Mesothelial cell of epicardium (in vitro differentiated cells): ENCODE data around the gene DENND6A. TPM values are rescaled to one million over a fixed set of nuclear protein-coding genes. Genes with fewer than 3 reads are reported as not detected.

Experiments
- DNase-seq, 2 experiments: peaks; one replicate each; pipeline ENCODE4 v3.0.0; 2021; ENCODE audit warnings: low spot score in 2 of 2; ENCODE audit not compliant: unreplicated experiment in 2 of 2
- H3K27ac Mint-ChIP-seq: 2 replicates; pipeline ENCODE4 v1.8.0; 2021; ENCODE audit warnings: mixed read lengths
- H3K27me3 Mint-ChIP-seq: 2 replicates; pipeline ENCODE4 v1.8.0; 2021; ENCODE audit warnings: low read depth, mixed read lengths
- H3K36me3 Mint-ChIP-seq: 2 replicates; pipeline ENCODE4 v1.8.0; 2021; ENCODE audit warnings: mixed read lengths
- H3K4me1 Mint-ChIP-seq: 2 replicates; pipeline ENCODE4 v1.8.0; 2021; ENCODE audit warnings: mixed read lengths
- H3K4me3 Mint-ChIP-seq: 2 replicates; pipeline ENCODE4 v1.8.0; 2021; ENCODE audit warnings: mild to moderate bottlenecking, moderate library complexity, mixed read lengths
- H3K9me3 Mint-ChIP-seq: 2 replicates; pipeline ENCODE4 v1.8.0; 2021; ENCODE audit warnings: mixed read lengths
- total RNA-seq: library from RNA; stranded (reverse); gene quantifications from 3 replicates; pipeline ENCODE4 v1.2.1, GENCODE V29; 2021
- TF ChIP-seq, protein P1 (sequence below): fragments of 200-600 bp; sonication (generic); IDR thresholded peaks from one replicate; pipeline ENCODE4 v1.5.0; 2021; ENCODE audit warnings: antibody characterized with exemption; ENCODE audit not compliant: unreplicated experiment

DENND6A gene
- total RNA-seq, 1 donor from 2014 or later, result 52.0 TPM

DNA sequence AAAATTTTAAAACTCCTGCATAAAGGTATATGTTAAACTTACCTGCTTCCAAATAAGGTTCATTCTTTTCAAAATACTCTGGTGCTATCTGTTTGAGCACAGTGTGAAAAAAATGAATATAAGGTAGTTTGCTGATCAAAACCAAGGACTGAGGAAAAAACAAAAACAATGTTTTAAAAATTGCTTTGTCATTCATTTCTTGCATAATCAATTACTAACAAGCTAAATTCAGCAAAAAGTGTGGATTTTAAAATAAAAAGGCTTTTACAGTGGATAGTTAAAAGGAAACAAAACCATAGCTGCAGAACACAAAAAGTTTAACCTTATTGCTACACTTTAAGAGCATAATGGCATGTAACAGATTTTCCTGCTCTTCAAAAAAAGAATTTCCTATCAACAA lies 31.5 kb downstream of the DENND6A start:
- TF ChIP-seq, protein P1, sequence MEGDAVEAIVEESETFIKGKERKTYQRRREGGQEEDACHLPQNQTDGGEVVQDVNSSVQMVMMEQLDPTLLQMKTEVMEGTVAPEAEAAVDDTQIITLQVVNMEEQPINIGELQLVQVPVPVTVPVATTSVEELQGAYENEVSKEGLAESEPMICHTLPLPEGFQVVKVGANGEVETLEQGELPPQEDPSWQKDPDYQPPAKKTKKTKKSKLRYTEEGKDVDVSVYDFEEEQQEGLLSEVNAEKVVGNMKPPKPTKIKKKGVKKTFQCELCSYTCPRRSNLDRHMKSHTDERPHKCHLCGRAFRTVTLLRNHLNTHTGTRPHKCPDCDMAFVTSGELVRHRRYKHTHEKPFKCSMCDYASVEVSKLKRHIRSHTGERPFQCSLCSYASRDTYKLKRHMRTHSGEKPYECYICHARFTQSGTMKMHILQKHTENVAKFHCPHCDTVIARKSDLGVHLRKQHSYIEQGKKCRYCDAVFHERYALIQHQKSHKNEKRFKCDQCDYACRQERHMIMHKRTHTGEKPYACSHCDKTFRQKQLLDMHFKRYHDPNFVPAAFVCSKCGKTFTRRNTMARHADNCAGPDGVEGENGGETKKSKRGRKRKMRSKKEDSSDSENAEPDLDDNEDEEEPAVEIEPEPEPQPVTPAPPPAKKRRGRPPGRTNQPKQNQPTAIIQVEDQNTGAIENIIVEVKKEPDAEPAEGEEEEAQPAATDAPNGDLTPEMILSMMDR, result no peak
- Mint-ChIP-seq H3K9me3 (no peaks in the 10 kb centered on the region), H3K27ac (no peak overlapping the region), H3K27me3 (no peaks in the 10 kb centered on the region), H3K4me1 (no peaks in the 10 kb centered on the region), H3K36me3 (peaks cover 18% of the 10 kb centered on the region), H3K4me3 (no peak overlapping the region)
- DNase-seq, result no peak

DNA sequence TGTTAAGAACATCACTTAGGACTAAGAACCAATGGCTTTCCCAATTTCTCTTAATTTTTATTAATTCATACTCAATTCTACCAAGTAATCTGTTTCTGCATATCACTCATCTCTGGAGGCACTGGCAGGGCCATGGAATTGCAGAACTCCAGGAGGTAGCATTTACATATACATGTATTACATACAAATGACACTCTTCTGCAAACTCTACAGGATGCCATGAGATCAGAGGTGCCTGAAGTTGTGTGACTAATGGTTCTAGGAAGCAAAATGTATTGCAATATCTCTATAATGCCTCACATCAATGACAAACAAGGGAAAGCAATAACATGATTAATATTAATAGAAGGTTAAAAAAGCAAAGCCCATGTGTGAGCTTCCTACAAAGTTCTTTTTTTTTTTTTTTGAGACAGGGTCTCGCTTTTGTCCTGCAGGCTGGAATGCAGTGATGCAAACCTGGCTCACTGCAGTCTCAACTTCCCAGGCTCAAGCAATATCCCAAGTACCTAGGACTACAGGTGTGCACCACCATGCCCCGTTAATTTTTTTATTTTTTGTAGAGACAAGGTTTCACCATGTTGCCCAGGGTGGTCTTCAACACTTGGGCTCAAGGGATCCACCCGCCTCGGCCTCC lies 33.0 kb downstream of the DENND6A start:
- no peak overlapping the region for H3K27ac Mint-ChIP-seq
- H3K9me3 Mint-ChIP-seq, result no peaks in the 10 kb centered on the region
- no peaks in the 10 kb centered on the region for H3K27me3 Mint-ChIP-seq
- no peak for DNase-seq
- H3K36me3 Mint-ChIP-seq, result peaks cover 16% of the 10 kb centered on the region
- no peaks in the 10 kb centered on the region for H3K4me1 Mint-ChIP-seq
- TF ChIP-seq, protein P1, result no peak
- no peak overlapping the region for H3K4me3 Mint-ChIP-seq

DNA sequence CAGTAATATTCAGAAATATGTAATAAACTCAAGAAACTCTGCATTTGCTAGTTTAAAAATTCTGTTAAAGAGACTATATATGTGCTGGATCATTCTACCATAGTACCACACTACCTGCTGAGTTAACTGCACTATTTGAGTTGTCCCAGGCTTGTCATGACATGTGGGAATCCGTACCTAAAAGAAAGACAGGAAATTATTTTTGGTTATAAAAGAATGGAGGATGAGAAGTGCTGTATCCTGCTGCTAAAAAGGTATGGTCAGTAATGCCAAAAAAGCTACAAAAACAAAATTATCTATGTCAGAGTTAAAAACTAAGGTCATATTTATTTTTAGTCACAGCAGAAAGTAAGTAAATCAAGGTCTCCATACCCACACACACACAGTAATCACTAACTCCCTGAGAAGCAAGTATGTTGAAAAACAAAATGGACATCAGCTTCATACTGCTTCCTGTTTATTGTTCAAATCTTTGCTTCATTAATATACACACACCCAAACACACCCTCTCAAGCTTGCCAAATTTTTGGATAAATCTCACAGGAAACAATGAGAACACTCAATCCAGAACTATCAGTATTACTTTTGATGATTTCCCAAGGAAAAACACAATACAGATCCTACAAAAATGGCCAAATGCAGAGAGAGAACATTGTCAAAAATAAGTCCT lies 33.7 kb downstream of the DENND6A start:
- TF ChIP-seq, protein P1, result no peak
- H3K36me3 Mint-ChIP-seq, result peaks cover 19% of the 10 kb centered on the region
- H3K9me3 Mint-ChIP-seq, result no peaks in the 10 kb centered on the region
- H3K27ac Mint-ChIP-seq, result peak overlapping the region; percentile 4
- H3K27me3 Mint-ChIP-seq, result no peaks in the 10 kb centered on the region
- no peak for DNase-seq
- no peak overlapping the region for H3K4me3 Mint-ChIP-seq
- no peaks in the 10 kb centered on the region for H3K4me1 Mint-ChIP-seq

DNA sequence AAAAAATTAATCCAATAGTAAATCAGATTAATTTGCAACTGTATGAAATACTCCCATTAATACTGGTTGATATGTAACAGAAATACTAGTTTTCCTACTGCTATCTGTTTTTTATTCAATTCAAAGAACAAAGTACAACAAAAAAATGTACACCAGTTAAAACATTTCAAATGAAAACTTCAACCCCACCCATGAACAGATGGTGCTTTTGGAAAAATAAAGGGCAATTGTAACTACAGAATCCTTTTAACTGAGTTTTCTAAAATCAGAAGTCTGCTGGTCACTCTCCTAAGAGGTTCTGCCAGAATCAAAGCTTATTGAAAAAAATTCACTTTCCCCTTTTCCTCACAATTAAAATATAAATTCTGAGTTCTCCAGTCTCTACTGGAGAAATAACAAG lies 34.3 kb downstream of the DENND6A start:
- no peak overlapping the region for H3K27ac Mint-ChIP-seq
- no peak overlapping the region for H3K4me3 Mint-ChIP-seq
- DNase-seq, result no peak
- no peaks in the 10 kb centered on the region for H3K4me1 Mint-ChIP-seq
- no peaks in the 10 kb centered on the region for H3K27me3 Mint-ChIP-seq
- peaks cover 20% of the 10 kb centered on the region for H3K36me3 Mint-ChIP-seq
- H3K9me3 Mint-ChIP-seq, result no peaks in the 10 kb centered on the region
- TF ChIP-seq, protein P1, result no peak

DNA sequence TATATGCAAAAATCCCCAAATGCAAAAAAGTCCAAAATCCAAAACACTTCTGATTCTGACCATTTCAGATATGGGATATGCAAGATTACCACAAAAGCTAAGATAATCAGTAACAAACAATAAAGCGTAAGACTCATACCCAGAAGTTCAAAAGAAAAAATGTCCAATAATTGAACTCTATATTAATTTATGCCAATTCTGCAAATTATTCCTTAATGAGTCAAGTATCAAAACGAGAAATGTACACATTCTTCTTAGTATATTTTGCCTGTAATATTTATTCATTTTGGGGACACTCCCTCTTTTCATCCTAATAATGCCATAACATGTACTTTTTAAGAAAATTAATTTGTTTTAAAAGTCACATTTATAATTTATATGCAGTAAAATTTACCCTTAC lies 37.1 kb downstream of the DENND6A start:
- Mint-ChIP-seq H3K27ac (no peak overlapping the region), H3K36me3 (peaks cover 41% of the 10 kb centered on the region), H3K9me3 (peaks cover 6% of the 10 kb centered on the region), H3K4me1 (no peaks in the 10 kb centered on the region), H3K4me3 (no peak overlapping the region), H3K27me3 (no peaks in the 10 kb centered on the region)
- TF ChIP-seq, protein P1, result no peak
- DNase-seq, result no peak
